Keratinocyte (primary cell): ENCODE results near the gene IFNAR2. TPM values are rescaled to one million over a fixed set of nuclear protein-coding genes. Genes with fewer than 3 reads are reported as not detected.

Experiments
- DNase-seq: peaks from one replicate; pipeline ENCODE4 v3.0.0-alpha.2; 2011; ENCODE audit warnings: low read depth, missing footprints, low spot score
- FAIRE-seq: peaks from 2 replicates; lab custom pipeline; 2011; peaks lifted over from hg19 to GRCh38; lab: Jason Lieb, UNC
- H2AFZ ChIP-seq: 2 replicates; pipeline ENCODE4 v1.6.0; 2012; ENCODE audit warnings: low read length, control low read depth, inconsistent platforms; ENCODE audit not compliant: control insufficient read depth
- H3K27ac ChIP-seq: 2 replicates; pipeline ENCODE4 v1.5.1; 2011; ENCODE audit warnings: low read length; ENCODE audit not compliant: control insufficient read depth, insufficient read depth
- H3K27me3 ChIP-seq: 3 replicates; pipeline ENCODE4 v1.6.0; 2011; ENCODE audit warnings: low read length; ENCODE audit not compliant: control insufficient read depth, insufficient read depth; ENCODE audit errors: extremely low read depth
- H3K36me3 ChIP-seq, 2 experiments: 2 replicates in 1 of 2; 3 replicates in 1 of 2; pipeline ENCODE4 v1.5.1; 2011; ENCODE audit warnings: low read length in 2 of 2, mild to moderate bottlenecking in 1 of 2; ENCODE audit not compliant: control insufficient read depth in 2 of 2, insufficient read depth in 2 of 2; ENCODE audit errors: extremely low read depth in 1 of 2
- H3K4me1 ChIP-seq: 3 replicates; pipeline ENCODE4 v1.5.1; 2011; ENCODE audit warnings: low read length; ENCODE audit not compliant: control insufficient read depth, insufficient read depth; ENCODE audit errors: extremely low read depth
- H3K4me2 ChIP-seq: 3 replicates; pipeline ENCODE4 v1.6.0; 2011; ENCODE audit warnings: low read depth, low read length; ENCODE audit not compliant: control insufficient read depth, insufficient read depth; ENCODE audit errors: extremely low read depth
- H3K4me3 ChIP-seq, 3 experiments: fragments of 200-600 bp in 1 of 3; sonication (generic) in 1 of 3; 2 replicates in 2 of 3; 3 replicates in 1 of 3; pipeline ENCODE4 v1.5.1; 2011 to 2016; ENCODE audit warnings: low read length in 3 of 3, mild to moderate bottlenecking in 3 of 3, control low read depth in 2 of 3, inconsistent platforms in 1 of 3, low read depth in 1 of 3, mixed read lengths in 1 of 3, mixed run types in 1 of 3, moderate library complexity in 1 of 3; ENCODE audit not compliant: control insufficient read depth in 2 of 3, insufficient read depth in 2 of 3; ENCODE audit errors: extremely low read depth in 1 of 3
- H3K79me2 ChIP-seq: 2 replicates; pipeline ENCODE4 v1.6.0; 2012; ENCODE audit warnings: low read length; ENCODE audit not compliant: control insufficient read depth, insufficient read depth
- H3K9ac ChIP-seq: 3 replicates; pipeline ENCODE4 v1.6.0; 2011; ENCODE audit warnings: low read length; ENCODE audit not compliant: control insufficient read depth, insufficient read depth; ENCODE audit errors: extremely low read depth
- H3K9me1 ChIP-seq: 3 replicates; pipeline ENCODE4 v1.6.0; 2011; ENCODE audit warnings: low read length; ENCODE audit not compliant: control insufficient read depth, insufficient read depth; ENCODE audit errors: extremely low read depth
- H3K9me3 ChIP-seq: 2 replicates; pipeline ENCODE4 v1.5.1; 2012; ENCODE audit warnings: low read depth, low read length; ENCODE audit not compliant: control insufficient read depth
- H4K20me1 ChIP-seq: 3 replicates; pipeline ENCODE4 v1.6.0; 2011; ENCODE audit warnings: low read length; ENCODE audit not compliant: control insufficient read depth, insufficient read depth; ENCODE audit errors: extremely low read depth
- EZH2 ChIP-seq: IDR thresholded peaks from one replicate; pipeline ENCODE4 v1.6.1; 2012; ENCODE audit warnings: inconsistent platforms, mild to moderate bottlenecking, low read length, moderate library complexity
- dilution Hi-C: fragments of 300-500 bp; cut with MboI; formaldehyde crosslinking; loops from one replicate; pipeline ENCODE4 v1.7.0; 2020; ENCODE audit warnings: low sequenced_read_pairs; ENCODE audit not compliant: extremely low pct_ligation_motif_present
- polyA plus RNA-seq, 5 experiments: library from polyadenylated mRNA; depleted of rRNA in 3 of 5; stranded (reverse) in 3 of 5; stranded (forward) in 1 of 5; unstranded in 1 of 5; fragments of >200 nt; gene quantifications; 1 replicate in 1 of 5; 2 replicates in 3 of 5; 3 replicates in 1 of 5; pipeline versions ENCODE4 v1.2.1 to v1.2.3, GENCODE V29; 2011 to 2012; ENCODE audit warnings: missing spikeins in 2 of 5, low read depth in 1 of 5, low replicate concordance in 1 of 5
- TF ChIP-seq, protein P1 (sequence below), 3 experiments: IDR thresholded peaks in 1 of 3; conservative IDR thresholded peaks in 1 of 3; optimal IDR thresholded peaks in 1 of 3; 2 replicates in 2 of 3; 3 replicates in 1 of 3; pipeline versions ENCODE3 to v1.5.1; 2011; ENCODE audit warnings: low read length in 3 of 3, mild to moderate bottlenecking in 3 of 3, moderate library complexity in 2 of 3, control low read depth in 1 of 3, inconsistent platforms in 1 of 3; ENCODE audit not compliant: insufficient read depth in 2 of 3; ENCODE audit errors: extremely low read depth in 1 of 3

The IFNAR2 gene
- polyA plus RNA-seq, 1 donor (not counting 4 experiments of a cell fraction or from before 2014, with no cell fraction given) = 23.0 TPM

DNA sequence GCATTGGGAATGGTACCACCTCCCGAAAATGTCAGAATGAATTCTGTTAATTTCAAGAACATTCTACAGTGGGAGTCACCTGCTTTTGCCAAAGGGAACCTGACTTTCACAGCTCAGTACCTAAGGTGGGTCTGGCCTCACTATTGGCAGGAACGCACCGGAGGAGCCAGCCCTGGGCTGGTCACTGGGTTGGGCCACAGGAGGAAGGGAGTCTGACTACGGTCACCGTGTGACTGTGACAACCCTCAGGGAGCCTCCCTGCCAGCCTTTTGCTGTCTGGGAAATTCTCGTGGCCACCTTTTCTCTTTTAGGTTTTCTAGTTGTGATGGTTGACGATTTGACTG lies 38.6 kb downstream of the IFNAR2 start:
- H4K20me1 ChIP-seq = no peaks in the 10 kb centered on the region
- H3K27ac ChIP-seq = no peak overlapping the region
- H3K79me2 ChIP-seq = peaks cover 5% of the 10 kb centered on the region
- H3K4me3 ChIP-seq = no peak overlapping the region
- H2AFZ ChIP-seq = no peak overlapping the region
- no peak overlapping the region for H3K9ac ChIP-seq
- H3K27me3 ChIP-seq = no peaks in the 10 kb centered on the region
- H3K9me3 ChIP-seq = no peaks in the 10 kb centered on the region
- no peaks in the 10 kb centered on the region for H3K9me1 ChIP-seq
- DNase-seq (no peak), FAIRE-seq (no peak)
- TF ChIP-seq, protein P1, sequence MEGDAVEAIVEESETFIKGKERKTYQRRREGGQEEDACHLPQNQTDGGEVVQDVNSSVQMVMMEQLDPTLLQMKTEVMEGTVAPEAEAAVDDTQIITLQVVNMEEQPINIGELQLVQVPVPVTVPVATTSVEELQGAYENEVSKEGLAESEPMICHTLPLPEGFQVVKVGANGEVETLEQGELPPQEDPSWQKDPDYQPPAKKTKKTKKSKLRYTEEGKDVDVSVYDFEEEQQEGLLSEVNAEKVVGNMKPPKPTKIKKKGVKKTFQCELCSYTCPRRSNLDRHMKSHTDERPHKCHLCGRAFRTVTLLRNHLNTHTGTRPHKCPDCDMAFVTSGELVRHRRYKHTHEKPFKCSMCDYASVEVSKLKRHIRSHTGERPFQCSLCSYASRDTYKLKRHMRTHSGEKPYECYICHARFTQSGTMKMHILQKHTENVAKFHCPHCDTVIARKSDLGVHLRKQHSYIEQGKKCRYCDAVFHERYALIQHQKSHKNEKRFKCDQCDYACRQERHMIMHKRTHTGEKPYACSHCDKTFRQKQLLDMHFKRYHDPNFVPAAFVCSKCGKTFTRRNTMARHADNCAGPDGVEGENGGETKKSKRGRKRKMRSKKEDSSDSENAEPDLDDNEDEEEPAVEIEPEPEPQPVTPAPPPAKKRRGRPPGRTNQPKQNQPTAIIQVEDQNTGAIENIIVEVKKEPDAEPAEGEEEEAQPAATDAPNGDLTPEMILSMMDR (optimal IDR thresholded peaks at IDR 0.05 in 1 of 3, IDR thresholded peaks at IDR 0.05 in 1 of 3, conservative IDR thresholded peaks at IDR 0.05 in 1 of 3; ENCODE audit: extremely low read depth in 1 of 3, insufficient read depth in 2 of 3, low read length in 3 of 3) = no peak
- no peak for TF ChIP-seq EZH2
- no peaks in the 10 kb centered on the region for H3K36me3 ChIP-seq
- H3K4me1 ChIP-seq = peaks cover 23% of the 10 kb centered on the region
- H3K4me2 ChIP-seq = no peak overlapping the region
- dilution Hi-C loops = no loop called here

DNA sequence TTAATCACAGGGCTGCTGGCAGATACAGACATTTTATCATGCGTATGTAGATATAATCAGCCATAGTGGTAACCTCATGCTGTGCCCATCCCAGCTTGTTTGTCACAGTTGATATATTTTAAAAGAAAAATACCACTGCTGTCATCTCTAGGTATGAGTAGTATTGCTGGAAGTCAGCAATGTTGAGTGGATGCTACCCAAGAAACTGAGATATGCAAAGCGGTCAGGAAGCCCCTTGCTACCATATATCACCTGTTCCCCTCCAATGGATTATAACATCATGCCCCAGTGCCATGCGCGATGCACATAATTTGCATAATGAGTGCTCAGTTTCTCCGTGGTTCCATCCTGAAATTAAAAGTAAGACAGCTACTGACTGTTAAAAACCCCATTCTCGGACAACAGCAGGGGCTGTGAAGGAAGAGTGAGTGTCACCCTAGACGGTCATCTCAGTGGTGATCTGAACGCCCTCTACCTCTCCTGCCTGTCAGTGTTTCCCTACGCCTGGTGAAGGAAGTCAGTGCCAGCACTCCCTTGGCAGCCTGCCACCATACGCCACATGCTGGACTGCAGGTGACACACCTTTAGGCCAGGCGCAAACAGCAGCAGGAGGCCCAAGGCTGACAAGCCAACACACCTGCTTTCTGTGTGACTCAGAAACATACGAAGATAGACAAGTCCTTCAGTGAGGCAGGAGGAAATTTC lies 39.2 kb downstream of the IFNAR2 start:
- no peak overlapping the region for H3K4me3 ChIP-seq
- H3K4me1 ChIP-seq = peaks cover 23% of the 10 kb centered on the region
- no peaks in the 10 kb centered on the region for H3K9me1 ChIP-seq
- no peak overlapping the region for H3K9ac ChIP-seq
- no peaks in the 10 kb centered on the region for H3K36me3 ChIP-seq
- no peak overlapping the region for H3K4me2 ChIP-seq
- no peak overlapping the region for H3K27ac ChIP-seq
- H3K9me3 ChIP-seq = no peaks in the 10 kb centered on the region
- TF ChIP-seq, protein P1 (optimal IDR thresholded peaks at IDR 0.05 in 1 of 3, IDR thresholded peaks at IDR 0.05 in 1 of 3, conservative IDR thresholded peaks at IDR 0.05 in 1 of 3; ENCODE audit: extremely low read depth in 1 of 3, insufficient read depth in 2 of 3, low read length in 3 of 3) = no peak
- TF ChIP-seq EZH2 = no peak
- dilution Hi-C loops = no loop called here
- H3K27me3 ChIP-seq = no peaks in the 10 kb centered on the region
- FAIRE-seq (no peak), DNase-seq (peak; percentile 55)
- H2AFZ ChIP-seq = no peak overlapping the region
- peaks cover 5% of the 10 kb centered on the region for H3K79me2 ChIP-seq
- H4K20me1 ChIP-seq = no peaks in the 10 kb centered on the region
